K562 (cell line): ENCODE measurements around the gene ADD2. TPM values are rescaled to one million over a fixed set of nuclear protein-coding genes. Genes with fewer than 3 reads are reported as not detected.

ENCODE experiments used
- ATAC-seq: fragments of 200-7000 bp; cut with Tn5 transposase; 3 replicates; pipeline ENCODE4 v1.9.1; 2020; ENCODE audit warnings: moderate library complexity
- BruUV-seq: library from RNA; stranded (reverse); fragments of 400-500 nt; replicated peaks from 2 replicates; lab custom pipeline; 2021; lab: Mats Ljungman, UMichigan
- CTCF ChIA-PET: fragments of 300-600 bp; formaldehyde crosslinking; extraction: SDS; loops from one replicate; lab custom pipeline; 2021; ENCODE audit warnings: low intra/inter-chr PET ratio; lab: Yijun Ruan, JAX
- POLR2A ChIA-PET: fragments of 300-600, 350-650 bp; sonication (Branson Sonifier 250); formaldehyde crosslinking; extraction: SDS; loops from one replicate; lab custom pipeline; 2021; ENCODE audit warnings: antibody characterized with exemption, inconsistent platforms; lab: Yijun Ruan, JAX
- DNase-seq, 4 experiments: peaks; one replicate each; pipeline versions ENCODE4 v3.0.0 to v3.0.0-alpha.2; 2011 to 2018; ENCODE audit warnings: low spot score in 3 of 4, mixed read lengths in 3 of 4; ENCODE audit errors: extremely low read depth in 1 of 4
- FAIRE-seq: peaks from 2 replicates; lab custom pipeline; 2011; peaks lifted over from hg19 to GRCh38; lab: Jason Lieb, UNC
- H2AFZ ChIP-seq: 2 replicates; pipeline ENCODE4 v1.6.0; 2011; ENCODE audit warnings: low read depth, low read length, control low read depth, inconsistent platforms
- H3K27ac ChIP-seq: fragments of 200-600 bp; 3 replicates; pipeline ENCODE4 v1.8.0; 2011; ENCODE audit warnings: low read depth, mild to moderate bottlenecking, control low read depth, inconsistent platforms, low read length, moderate library complexity, mixed read lengths; ENCODE audit errors: extremely low read depth
- H3K27me3 ChIP-seq, 2 experiments: fragments of 300-600 bp in 1 of 2; 2 replicates in 1 of 2; 3 replicates in 1 of 2; pipeline versions ENCODE4 v1.6.0 to v1.8.0; 2011; ENCODE audit warnings: inconsistent platforms in 2 of 2, low read length in 2 of 2, mild to moderate bottlenecking in 1 of 2, mixed read lengths in 1 of 2, moderate library complexity in 1 of 2; ENCODE audit not compliant: control insufficient read depth in 2 of 2, insufficient read depth in 2 of 2
- H3K36me3 ChIP-seq: fragments of 300-600 bp; 3 replicates; pipeline ENCODE4 v1.8.0; 2011; ENCODE audit warnings: mild to moderate bottlenecking, low read length, inconsistent platforms; ENCODE audit not compliant: control insufficient read depth, insufficient read depth
- H3K4me1 ChIP-seq, 2 experiments: fragments of 200-600 bp in 1 of 2; replicated peaks in 1 of 2; 2 replicates in 1 of 2; 3 replicates in 1 of 2; pipeline versions ENCODE4 v1.5.1 to v1.8.0; 2011; ENCODE audit warnings: inconsistent platforms in 2 of 2, low read length in 2 of 2, mild to moderate bottlenecking in 1 of 2, mixed read lengths in 1 of 2, moderate library complexity in 1 of 2; ENCODE audit not compliant: control insufficient read depth in 2 of 2, insufficient read depth in 2 of 2
- H3K4me2 ChIP-seq: 2 replicates; pipeline ENCODE4 v1.6.1; 2011; ENCODE audit warnings: low read length, control low read depth, inconsistent platforms, mixed read lengths; ENCODE audit not compliant: insufficient read depth
- H3K4me3 ChIP-seq: fragments of 200-600 bp; sonication (generic), shearing (Covaris generic); 2 replicates; pipeline ENCODE4 v1.5.1; 2016; ENCODE audit warnings: control low read depth, inconsistent platforms
- H3K79me2 ChIP-seq: fragments of 200-600 bp; 3 replicates; pipeline ENCODE4 v1.8.0; 2011; ENCODE audit warnings: low read length, inconsistent platforms; ENCODE audit not compliant: control insufficient read depth, insufficient read depth
- H3K9ac ChIP-seq, 2 experiments: 2 replicates each; pipeline versions ENCODE4 v1.6.0 to v1.6.1; 2011; ENCODE audit warnings: low read depth in 2 of 2, low read length in 2 of 2, control low read depth in 1 of 2, inconsistent platforms in 1 of 2, mild to moderate bottlenecking in 1 of 2, mixed read lengths in 1 of 2; ENCODE audit not compliant: insufficient read depth in 1 of 2
- H3K9me1 ChIP-seq: one replicate; pipeline ENCODE4 v1.6.0; 2011; ENCODE audit warnings: inconsistent platforms, mild to moderate bottlenecking, low read length, moderate library complexity; ENCODE audit not compliant: control insufficient read depth, insufficient read depth
- H3K9me3 ChIP-seq: replicated peaks from 2 replicates; pipeline ENCODE4 v1.5.1; 2011; ENCODE audit warnings: low read depth, low read length, inconsistent platforms; ENCODE audit not compliant: control insufficient read depth, insufficient read depth
- H4K20me1 ChIP-seq: replicated peaks from 2 replicates; pipeline ENCODE4 v1.6.1; 2011; ENCODE audit warnings: low read length, inconsistent platforms, mixed read lengths; ENCODE audit not compliant: control insufficient read depth, insufficient read depth
- ATF2 ChIP-seq: sonication (generic); formaldehyde crosslinking; IDR thresholded peaks from 2 replicates; pipeline ENCODE4 v1.8.1; 2022; ENCODE audit warnings: missing genetic modification reagents
- BRF1 ChIP-seq: IDR thresholded peaks from 3 replicates; pipeline ENCODE4 v1.6.1; 2011; ENCODE audit warnings: borderline replicate concordance, mild to moderate bottlenecking; ENCODE audit not compliant: insufficient read length; ENCODE audit errors: extremely low read depth
- HMG20A ChIP-seq: fragments of 450-650 bp; formaldehyde crosslinking; conservative IDR thresholded peaks from 2 replicates; pipeline ENCODE4 v1.4.0; 2020; ENCODE audit warnings: mild to moderate bottlenecking, mixed read lengths
- HNRNPL ChIP-seq: fragments of 200-400 bp; formaldehyde crosslinking; IDR thresholded peaks from 2 replicates; pipeline ENCODE4 v1.6.1; 2017; ENCODE audit warnings: low read depth, mild to moderate bottlenecking, low read length
- HNRNPLL ChIP-seq: fragments of 200-400 bp; formaldehyde crosslinking; IDR thresholded peaks from 2 replicates; pipeline ENCODE4 v1.6.1; 2017; ENCODE audit warnings: low read length, low read depth, mild to moderate bottlenecking; ENCODE audit not compliant: poor library complexity, severe bottlenecking
- MXI1 ChIP-seq: IDR thresholded peaks from 2 replicates; pipeline ENCODE4 v1.6.1; 2011; ENCODE audit warnings: low read depth, mild to moderate bottlenecking, improper control_type of control experiment, low read length
- NFE2 ChIP-seq: IDR thresholded peaks from 2 replicates; pipeline ENCODE4 v1.6.1; 2014; ENCODE audit warnings: antibody characterized with exemption, low read depth
- WGBS: fragments of 100-300 bp; shearing (Covaris generic); methylation state at CpG from one replicate; pipeline ENCODE4 v1.1.6; 2016; ENCODE audit warnings: low coverage, mixed read lengths; ENCODE audit not compliant: insufficient coverage; ENCODE audit errors: missing lambda C conversion rate; 5-methylcytosine and 5-hydroxymethylcytosine counted together
- in situ Hi-C: fragments of 300-500 bp; cut with MboI; formaldehyde crosslinking; loops from 4 replicates; pipeline ENCODE4 v1.15.0; 2018; ENCODE audit warnings: inconsistent platforms, mixed read lengths
- intact Hi-C: fragments of 100-400 bp; cut with micrococcal nuclease; formaldehyde crosslinking; loops from 2 replicates; pipeline ENCODE4 v1.14.2; 2022
- polyA plus RNA-seq, 8 experiments: library from polyadenylated mRNA; depleted of rRNA in 4 of 8; stranded (reverse) in 5 of 8; unstranded in 3 of 8; fragments of >200 nt; fragmentation: Nextera tagmentation in 2 of 8; fragmentation: Illumina TruSeq in 1 of 8; extraction: Ambion mirVana in 2 of 8; extraction: Trizol in 1 of 8; gene quantifications; 2 replicates each; pipeline versions ENCODE4 v1.2.1 to v1.2.3, GENCODE V29; 2011 to 2014; ENCODE audit warnings: inconsistent platforms in 1 of 8, missing spikeins in 1 of 8
- total RNA-seq, 7 experiments: library from RNA; depleted of rRNA in 6 of 7; stranded (reverse); fragments of >200 nt in 6 of 7; fragmentation: Illumina TruSeq in 2 of 7; extraction: Trizol in 2 of 7; gene quantifications; 2 replicates each; pipeline versions ENCODE4 v1.2.1 to v1.2.3, GENCODE V29; 2011 to 2021; ENCODE audit warnings: low replicate concordance in 1 of 7

Gene ADD2
- total and polyA plus RNA-seq, 9 of the 15 experiments (the other 6 are each of a cell fraction or from before 2014, with no cell fraction given), result 3.5 to 63.0 (median 36.2) TPM

- Histone ChIP-seq H3K27me3 (no peaks in the 10 kb centered on the region), H3K9ac (no peak overlapping the region), H3K27ac (no peak overlapping the region), H3K36me3 (no peaks in the 10 kb centered on the region), H3K79me2 (no peaks in the 10 kb centered on the region), H4K20me1 (no peaks in the 10 kb centered on the region), H3K4me2 (no peak overlapping the region), H3K9me1 (no peaks in the 10 kb centered on the region), H3K9me3 (no peaks in the 10 kb centered on the region), H2AFZ (no peak overlapping the region), H3K4me1 (peaks cover 7 to 18% of the 10 kb centered on the region in 2 experiments; a peak in 3 of 5 replicates), H3K4me3 (no peak overlapping the region)
- no TSS peak for BruUV-seq
- 74% methylated on average over 4 of the region's 4 CpGs for WGBS
- DNase-seq (no peak), FAIRE-seq (no peak), ATAC-seq (no peak)
- POLR2A ChIA-PET, result no interaction called here
- in situ Hi-C loops, result no loop called here
- intact Hi-C loops, result no loop called here
- CTCF ChIA-PET, result no interaction called here
- TF ChIP-seq HNRNPL, result no peak
- no peak for TF ChIP-seq HMG20A (CRISPR knock-in tag)
- no peak for TF ChIP-seq ATF2 (CRISPR knock-in tag)
- no peak for TF ChIP-seq BRF1
- no peak for TF ChIP-seq HNRNPLL
- TF ChIP-seq MXI1, result no peak
- TF ChIP-seq NFE2, result no peak
Measured at GRCh38 chr2:70757360-70757759, 10.6 kb downstream of the ADD2 start.
